Myocyte (in vitro differentiated cells): Measurements from ENCODE around the gene OTUB1. TPM values are rescaled to one million over a fixed set of nuclear protein-coding genes. Genes with fewer than 3 reads are reported as not detected.

Experiments
- DNase-seq: peaks from one replicate; pipeline ENCODE4 v3.0.0-alpha.2; 2012; ENCODE audit warnings: low read depth
- total RNA-seq: library from RNA; depleted of rRNA; stranded (reverse); fragments of >200 nt; gene quantifications from 2 replicates; pipeline ENCODE4 v1.2.3, GENCODE V29; 2014

Gene OTUB1
- total RNA-seq, 1 donor from 2014 or later: 47.0 TPM

GRCh38 chr11:64022125-64022784 is 36.0 kb downstream of the OTUB1 start:
- DNase-seq: no peak

GRCh38 chr11:64023712-64024710 is 37.8 kb downstream of the OTUB1 start:
- no peak for DNase-seq

GRCh38 chr11:64025205-64025604 is 39.0 kb downstream of the OTUB1 start:
- DNase-seq: no peak

DNA sequence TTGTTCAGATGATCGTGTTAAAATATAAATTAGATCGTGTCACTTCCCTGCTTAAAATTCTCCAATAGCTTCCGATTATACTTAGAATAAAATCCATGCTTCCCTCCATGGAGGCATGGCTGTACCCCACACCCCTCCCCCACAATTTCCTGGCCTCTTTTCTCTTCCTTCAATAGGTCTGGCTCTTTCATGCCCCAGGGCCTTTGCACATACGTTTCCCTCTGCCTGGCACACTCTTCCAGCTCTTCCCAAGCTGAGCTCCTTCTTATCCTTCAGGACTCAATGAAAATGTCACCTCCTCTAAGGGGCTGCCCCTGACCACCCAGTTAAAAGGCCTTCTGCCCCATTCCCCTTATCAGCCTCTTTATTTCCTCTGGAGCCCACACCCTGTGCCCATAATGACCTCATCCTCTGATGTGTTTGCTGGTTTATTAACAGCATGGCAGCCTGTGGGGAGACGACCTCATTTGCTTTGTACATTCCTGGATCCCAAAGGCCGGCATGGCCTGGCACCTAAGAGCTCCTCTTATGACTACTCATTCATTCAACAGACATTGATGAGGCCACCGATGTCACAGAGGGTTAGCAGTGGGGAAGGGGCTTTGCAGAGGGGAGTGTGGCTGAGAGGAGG is 40.5 kb downstream of the OTUB1 start:
- DNase-seq: peak; percentile 58

GRCh38 chr11:64027651-64028397 is 41.6 kb downstream of the OTUB1 start:
- DNase-seq: no peak

- DNase-seq: no peak
These were observed 42.3 kb downstream of the OTUB1 start for GRCh38 chr11:64028398-64029115.

- no peak for DNase-seq
These were observed 43.5 kb downstream of the OTUB1 start for GRCh38 chr11:64029773-64030172.

DNA sequence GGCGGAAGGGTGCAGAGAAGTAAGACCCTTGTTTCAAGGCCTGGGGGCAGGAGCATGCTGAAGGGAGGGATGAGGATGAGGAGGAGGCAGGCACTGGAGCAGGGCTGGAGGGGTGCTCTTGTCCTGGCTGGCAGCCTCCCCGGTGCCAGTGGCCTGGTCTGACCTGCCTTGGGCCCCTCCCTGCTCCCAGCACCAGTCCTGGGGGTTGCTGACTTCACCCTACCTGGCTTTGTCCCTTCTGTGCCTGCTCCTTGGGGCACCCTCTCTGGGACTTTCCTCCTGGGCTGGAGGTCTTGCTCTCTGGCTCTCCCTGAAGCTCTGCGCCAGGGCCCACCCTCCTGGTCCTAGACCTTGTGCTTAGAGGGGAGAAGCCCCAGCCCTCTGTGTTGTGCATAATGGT is 44.8 kb downstream of the OTUB1 start:
- DNase-seq: no peak

DNA sequence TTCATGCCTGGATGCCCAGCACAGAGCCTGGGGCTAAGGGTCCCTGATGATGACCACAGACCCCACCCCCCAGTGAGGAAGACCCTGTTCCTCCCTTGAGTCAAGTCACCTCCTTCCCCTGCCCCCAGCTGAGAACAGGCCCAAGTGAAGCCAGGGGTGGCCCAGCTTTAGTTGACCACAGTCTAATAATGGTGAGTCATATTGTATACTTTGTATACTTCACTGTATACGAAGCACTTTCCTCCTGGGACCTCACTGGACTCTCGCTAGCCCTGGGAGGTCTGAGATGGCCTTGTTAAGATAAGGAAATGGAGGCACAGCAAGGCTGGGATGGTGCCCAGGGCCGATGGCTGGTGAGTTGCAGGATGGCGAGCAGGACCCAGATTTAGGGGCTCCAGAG is 45.8 kb downstream of the OTUB1 start:
- no peak for DNase-seq

DNA sequence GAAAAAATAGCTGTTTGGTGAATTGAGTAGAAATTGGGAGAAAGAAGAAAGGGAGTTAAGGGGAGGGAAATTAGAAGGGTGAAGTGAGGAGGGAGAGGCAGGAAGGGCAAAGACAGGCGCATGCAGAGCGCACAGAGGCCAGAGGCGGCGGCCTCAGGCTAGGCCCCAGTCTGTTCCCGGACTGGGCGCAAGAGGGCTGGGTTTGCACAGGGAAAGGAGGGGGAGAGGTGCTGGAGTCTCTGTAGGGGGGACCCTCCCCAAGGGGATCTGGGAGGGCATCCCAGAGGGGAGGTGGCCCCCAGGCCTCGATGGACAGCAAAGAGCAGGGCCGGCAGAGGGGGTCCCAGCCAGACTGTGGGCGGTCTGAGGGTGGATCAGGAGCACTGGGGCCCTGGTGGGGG is 48.2 kb downstream of the OTUB1 start:
- DNase-seq: no peak

- DNase-seq: no peak
These were observed 48.9 kb downstream of the OTUB1 start for GRCh38 chr11:64035081-64035524.

- DNase-seq: no peak
These were observed 49.3 kb downstream of the OTUB1 start, which contains the start of gene FLRT1 for GRCh38 chr11:64035576-64035975. Gene FLRT1 (plus strand): TSS chr11:64035931. CDS start chr11:64116268, 80,337 bp downstream.

DNA sequence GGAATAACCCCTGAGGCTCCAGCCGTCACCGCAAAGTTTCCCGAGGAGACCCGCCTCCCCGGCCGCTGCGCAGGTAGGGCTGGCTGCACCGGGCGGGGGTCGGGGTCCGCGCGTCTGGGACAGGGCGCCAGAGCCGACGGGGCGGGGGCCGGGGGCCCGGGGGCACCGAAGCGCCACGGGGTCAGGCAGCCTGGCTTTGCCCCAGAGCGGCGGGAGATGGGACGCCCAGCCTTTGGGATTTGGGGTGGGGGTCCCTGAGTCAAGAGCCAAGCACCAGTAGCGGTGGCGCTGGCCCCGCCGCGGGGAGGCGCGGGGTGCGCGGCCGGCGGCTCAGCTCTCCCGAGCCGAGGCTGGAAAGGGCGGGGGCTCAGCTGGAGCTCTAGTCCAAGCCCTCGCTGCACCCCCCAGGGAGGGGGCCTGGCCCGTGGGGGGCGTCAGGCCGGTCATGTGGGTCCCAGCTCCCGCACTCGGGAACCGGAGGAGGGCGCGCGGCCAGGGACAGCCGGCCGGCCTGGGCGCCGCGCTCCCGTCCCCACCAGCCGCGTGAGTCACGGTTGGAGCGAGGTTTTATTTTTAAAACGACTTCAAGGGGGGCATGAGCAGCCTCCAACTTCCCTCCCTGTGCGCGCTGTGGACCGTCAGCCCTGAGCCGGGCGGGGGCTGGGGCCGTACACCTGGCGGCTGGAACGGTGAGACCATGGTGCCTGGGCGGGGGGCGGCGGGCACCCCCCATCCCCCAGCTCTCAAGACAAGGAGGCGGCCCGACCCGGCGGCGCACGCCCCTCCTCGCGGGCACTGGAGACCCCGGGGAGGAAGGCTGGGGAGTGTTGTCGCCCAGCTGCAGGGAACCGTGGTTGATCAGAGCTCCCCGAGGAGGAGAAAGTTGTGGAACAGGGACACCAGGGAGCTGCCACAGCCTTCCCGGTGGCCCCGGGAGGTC is 50.1 kb downstream of the OTUB1 start:
- peak; percentile 74 for DNase-seq

DNA sequence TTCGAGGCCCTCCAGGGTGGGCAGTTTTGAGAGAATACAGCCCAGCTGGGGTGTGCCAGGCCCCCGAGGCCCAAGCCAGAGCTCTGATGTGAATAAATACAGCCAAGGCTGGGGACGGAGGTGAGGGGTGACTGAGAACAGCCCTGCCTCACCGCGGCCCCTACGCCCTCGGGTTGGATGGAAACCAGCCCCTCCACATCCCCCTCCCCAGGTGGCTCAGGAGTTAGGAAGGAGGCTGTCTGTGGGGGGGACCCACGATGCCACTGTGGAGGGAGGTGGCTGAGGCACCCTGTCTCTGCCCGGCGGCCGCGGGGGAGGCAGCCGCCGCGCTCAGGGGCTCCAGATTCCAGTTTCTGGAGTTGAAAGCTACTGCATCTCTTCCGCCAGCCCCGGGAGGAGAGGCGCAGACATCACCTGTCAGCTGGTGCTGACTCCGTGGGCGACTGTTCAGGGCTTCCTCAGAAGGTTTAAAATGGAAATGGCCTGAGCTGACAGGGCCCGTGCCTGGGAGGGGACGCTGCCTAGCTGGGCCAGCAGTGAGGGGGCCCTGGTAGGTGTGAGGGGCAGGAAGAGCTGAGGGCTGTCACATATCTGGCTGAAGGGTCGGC is 50.9 kb downstream of the OTUB1 start:
- DNase-seq: no peak

GRCh38 chr11:64038500-64038899 is 52.3 kb downstream of the OTUB1 start:
- no peak for DNase-seq

- no peak for DNase-seq
These were observed 52.9 kb downstream of the OTUB1 start for GRCh38 chr11:64039012-64039665.

DNA sequence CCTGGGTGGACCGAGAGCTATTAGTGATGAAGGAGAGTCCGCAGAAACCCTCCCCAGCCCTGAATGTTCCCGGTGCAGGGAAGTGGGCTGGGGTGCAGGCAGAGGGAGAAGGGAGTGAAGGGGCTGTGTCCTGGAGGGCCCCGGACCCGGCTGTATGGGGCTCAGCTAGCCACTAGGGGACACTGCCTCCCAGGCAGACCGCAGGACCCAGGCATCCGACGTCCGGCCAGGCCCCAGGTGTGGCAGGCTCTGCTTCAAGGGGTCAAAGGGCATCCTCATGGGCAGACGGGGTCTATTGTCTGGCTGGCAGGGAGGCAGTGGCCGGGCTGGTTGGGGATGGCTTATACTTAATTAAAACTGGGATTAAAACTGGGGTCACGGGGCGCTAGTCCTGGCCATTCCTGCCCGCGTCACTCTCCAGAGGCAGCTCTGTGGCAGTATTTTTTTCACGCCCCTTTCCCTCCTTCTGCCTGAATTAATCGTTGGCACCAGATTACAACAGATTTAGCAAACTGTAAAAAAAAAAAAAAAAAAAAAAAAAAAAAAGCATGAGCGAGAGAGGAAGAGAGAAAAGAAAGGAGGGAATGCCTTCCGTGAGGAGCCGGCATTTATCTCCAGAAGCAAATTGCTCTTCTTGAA is 54.6 kb downstream of the OTUB1 start:
- DNase-seq: no peak

GRCh38 chr11:64041846-64042245 is 55.6 kb downstream of the OTUB1 start:
- DNase-seq: no peak
